HEK293 (cell line): ENCODE data around the gene DDIT3.

Experiments used
- CTCF ChIA-PET: fragments of 350-600 bp; formaldehyde crosslinking; extraction: SDS; loops from one replicate; lab custom pipeline; 2021; ENCODE audit warnings: antibody characterized with exemption; lab: Yijun Ruan, JAX
- POLR2A ChIA-PET: fragments of 300-600 bp; formaldehyde crosslinking; extraction: SDS; loops from one replicate; lab custom pipeline; 2020; ENCODE audit warnings: antibody characterized with exemption, inconsistent platforms; lab: Yijun Ruan, JAX
- H3K27ac ChIP-seq: fragments of 200-500 bp; sonication (Bioruptor generic); 2 replicates; pipeline ENCODE4 v1.5.1; 2014; ENCODE audit warnings: low read depth, low read length, control low read depth, inconsistent platforms; ENCODE audit errors: extremely low read depth
- H3K36me3 ChIP-seq, 2 experiments: fragments of 200-500 bp in 1 of 2; sonication (Bioruptor generic) in 1 of 2; 1 replicate in 1 of 2; 2 replicates in 1 of 2; pipeline ENCODE4 v1.5.1; 2014 to 2017; ENCODE audit warnings: inconsistent platforms in 2 of 2, low read length in 2 of 2; ENCODE audit not compliant: control insufficient read depth in 2 of 2, insufficient read depth in 1 of 2
- H3K4me1 ChIP-seq: fragments of 200-500 bp; sonication (Bioruptor generic); 2 replicates; pipeline ENCODE4 v1.5.1; 2014; ENCODE audit warnings: mild to moderate bottlenecking, low read length, inconsistent platforms; ENCODE audit not compliant: control insufficient read depth, insufficient read depth
- H3K4me3 ChIP-seq: 2 replicates; pipeline ENCODE4 v1.5.1; 2011; ENCODE audit warnings: low read depth, mild to moderate bottlenecking, control low read depth, low read length, moderate library complexity
- H3K9me3 ChIP-seq: fragments of 200-500 bp; sonication (Bioruptor generic); 2 replicates; pipeline ENCODE4 v1.5.1; 2014; ENCODE audit warnings: low read depth, low read length, inconsistent platforms; ENCODE audit not compliant: control insufficient read depth, insufficient read depth
- KLF1 ChIP-seq: fragments of 450-650 bp; formaldehyde crosslinking; IDR thresholded peaks from 2 replicates; pipeline ENCODE4 v1.5.1; 2016; ENCODE audit warnings: missing biosample characterization, missing genetic modification characterization
- KLF10 ChIP-seq: fragments of 450-650 bp; IDR thresholded peaks from 2 replicates; pipeline ENCODE4 v1.5.1; 2018; ENCODE audit warnings: missing biosample characterization, mild to moderate bottlenecking, missing genetic modification characterization
- ZBTB11 ChIP-seq: fragments of 450-650 bp; formaldehyde crosslinking; conservative IDR thresholded peaks from 2 replicates; pipeline ENCODE4 v1.5.1; 2016; ENCODE audit warnings: low read depth, missing biosample characterization, missing genetic modification characterization
- ZBTB20 ChIP-seq: fragments of 450-650 bp; formaldehyde crosslinking; IDR thresholded peaks from 2 replicates; pipeline ENCODE4 v1.5.1; 2016; ENCODE audit warnings: missing biosample characterization, missing genetic modification characterization
- ZBTB6 ChIP-seq: fragments of 450-650 bp; formaldehyde crosslinking; IDR thresholded peaks from 2 replicates; pipeline ENCODE4 v1.5.1; 2017; ENCODE audit warnings: missing biosample characterization, missing genetic modification characterization
- ZNF121 ChIP-seq: fragments of 450-650 bp; formaldehyde crosslinking; IDR thresholded peaks from 2 replicates; pipeline ENCODE4 v1.5.1; 2016; ENCODE audit warnings: missing biosample characterization, missing genetic modification characterization
- ZNF2 ChIP-seq: fragments of 450-650 bp; formaldehyde crosslinking; IDR thresholded peaks from 2 replicates; pipeline ENCODE4 v1.5.1; 2016; ENCODE audit warnings: missing biosample characterization, missing genetic modification characterization
- ZNF202 ChIP-seq: fragments of 450-650 bp; formaldehyde crosslinking; IDR thresholded peaks from 2 replicates; pipeline ENCODE4 v1.5.1; 2016; ENCODE audit warnings: missing biosample characterization, missing genetic modification characterization, borderline replicate concordance
- ZNF335 ChIP-seq: fragments of 450-650 bp; formaldehyde crosslinking; conservative IDR thresholded peaks from 2 replicates; pipeline ENCODE4 v1.5.1; 2016; ENCODE audit warnings: missing biosample characterization, missing genetic modification characterization
- ZNF391 ChIP-seq: fragments of 450-650 bp; formaldehyde crosslinking; IDR thresholded peaks from 2 replicates; pipeline ENCODE4 v1.5.1; 2016; ENCODE audit warnings: low read depth, missing biosample characterization, missing genetic modification characterization, borderline replicate concordance
- ZNF518A ChIP-seq: fragments of 450-650 bp; formaldehyde crosslinking; conservative IDR thresholded peaks from 2 replicates; pipeline ENCODE4 v1.5.1; 2016; ENCODE audit warnings: low read depth, missing biosample characterization, missing genetic modification characterization
- ZNF561 ChIP-seq: fragments of 450-650 bp; IDR thresholded peaks from 2 replicates; pipeline ENCODE4 v1.5.1; 2018; ENCODE audit warnings: missing biosample characterization, missing genetic modification characterization, borderline replicate concordance
- ZNF670 ChIP-seq: fragments of 450-650 bp; formaldehyde crosslinking; IDR thresholded peaks from 2 replicates; pipeline ENCODE4 v1.5.1; 2016; ENCODE audit warnings: missing biosample characterization, missing genetic modification characterization, low read depth
- ZNF747 ChIP-seq: fragments of 450-650 bp; formaldehyde crosslinking; IDR thresholded peaks from 2 replicates; pipeline ENCODE4 v1.5.1; 2016; ENCODE audit warnings: missing biosample characterization, missing genetic modification characterization

DDIT3 gene

GRCh38 chr12:57549909-57550640 is 29.8 kb upstream of the DDIT3 start, which contains the start of gene KIF5A (continued):
- peak; percentile 91 for TF ChIP-seq ZBTB20 (tag by site-specific recombination)
- peak; percentile 56; the same call in 1 of the 2 replicates for TF ChIP-seq ZNF2 (tag by site-specific recombination)
- peak; percentile 25; the same call in 1 of the 2 replicates for TF ChIP-seq ZBTB11 (tag by site-specific recombination)
- peak; percentile 77; the same call in 1 of the 2 replicates for TF ChIP-seq ZNF561 (tag by site-specific recombination)
- peak; percentile 70 for TF ChIP-seq KLF1 (tag by site-specific recombination)
- no peak for TF ChIP-seq ZNF202 (tag by site-specific recombination)
- peak; percentile 35; the same call in 1 of the 2 replicates for TF ChIP-seq KLF10 (tag by site-specific recombination)
- no peak for TF ChIP-seq ZNF518A (tag by site-specific recombination)
- 0 out of 2 replicates have a peak, but pooled peaks have one; percentile 7 for TF ChIP-seq ZBTB6 (tag by site-specific recombination)
- TF ChIP-seq ZNF391 (tag by site-specific recombination): 0 out of 2 replicates have a peak, but pooled peaks have one; percentile 41

GRCh38 chr12:57549203-57549908 is 29.0 kb upstream of the DDIT3 start:
- Histone ChIP-seq H3K36me3 (peaks cover 4 to 16% of the 10 kb centered on the region in 2 experiments; a peak in 1 of 3 replicates), H3K27ac (no peak overlapping the region), H3K4me3 (peak overlapping the region; percentile 61), H3K4me1 (peaks cover 5% of the 10 kb centered on the region), H3K9me3 (no peaks in the 10 kb centered on the region)
- peak; percentile 62 for TF ChIP-seq ZNF335 (tag by site-specific recombination)
- no peak for TF ChIP-seq ZNF670 (tag by site-specific recombination)
- no peak for TF ChIP-seq KLF10 (tag by site-specific recombination)
- no peak for TF ChIP-seq ZNF747 (tag by site-specific recombination)
- TF ChIP-seq ZNF121: no peak
- ChIA-PET CTCF (interaction anchor here (0.7 kb wide), 1 partner anchor 728 kb away, joined by 3 read pairs; no protein-coding TSS in a partner anchor), POLR2A (no interaction called here)
